ENCODE data around the gene LRCH1. TPM values are rescaled to one million over a fixed set of nuclear protein-coding genes. Genes with fewer than 3 reads are reported as not detected.

Gene LRCH1
- total and polyA plus RNA-seq, 4 donors, result 2.6 to 6.6 (median 3.4) TPM

DNA sequence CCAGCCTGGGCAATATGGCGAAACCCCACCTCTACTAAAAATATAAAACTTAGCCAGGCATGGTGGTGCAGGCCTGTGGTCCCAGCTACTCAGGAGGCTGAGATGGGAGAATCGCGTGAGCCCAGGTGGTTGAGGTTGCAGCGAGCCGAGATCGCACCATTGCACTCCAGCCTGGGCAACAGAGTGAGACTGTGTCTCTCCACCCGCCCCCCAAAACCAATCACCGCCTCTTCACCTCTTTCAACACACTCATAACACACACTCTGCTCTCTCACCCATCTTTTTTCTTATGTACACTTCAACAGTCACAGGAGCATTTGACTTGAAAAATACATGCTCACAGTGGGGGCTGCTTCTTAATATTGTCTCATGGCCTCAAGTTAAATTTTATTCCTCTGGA, 167.2 kb downstream of the LRCH1 start:
- H3K4me1 ChIP-seq (ENCODE audit: control insufficient read depth in 4 of 4, insufficient read depth in 4 of 4, low read length in 3 of 4), result peaks cover 2 to 10% (median 5%) of the 10 kb centered on the region in 4 donors

More for the DNA sequence above, 167.2 kb downstream of the LRCH1 start:
- Histone ChIP-seq H3K4me3 (ENCODE audit: low read depth in 1 of 3, low read length in 3 of 3) (no peak overlapping the region), H3K9ac (ENCODE audit: low read depth in 1 of 2, low read length in 2 of 2) (no peak overlapping the region), H3K27ac (ENCODE audit: low read depth in 1 of 2, low read length in 2 of 2) (no peak overlapping the region), H3K9me3 (ENCODE audit: control insufficient read depth in 4 of 4, low read length in 3 of 4) (no peaks in the 10 kb centered on the region), H3K36me3 (ENCODE audit: control insufficient read depth in 4 of 4, insufficient read depth in 3 of 4, low read depth in 1 of 4, low read length in 3 of 4) (peaks cover 4 to 19% (median 12%) of the 10 kb centered on the region in 4 donors), H3K27me3 (ENCODE audit: control insufficient read depth in 4 of 4, insufficient read depth in 4 of 4, low read length in 3 of 4) (no peaks in the 10 kb centered on the region)
- TF ChIP-seq NR2F2 (IDR thresholded peaks at IDR 0.05), result no peak
- TF ChIP-seq RAD21 (IDR thresholded peaks at IDR 0.05), result no peak
- no peak for TF ChIP-seq YY1 (IDR thresholded peaks at IDR 0.05)
- TF ChIP-seq FOXA2 (IDR thresholded peaks at IDR 0.05), result no peak
- no peak for TF ChIP-seq GABPA (IDR thresholded peaks at IDR 0.05 in 1 of 2, conservative IDR thresholded peaks at IDR 0.05 in 1 of 2)
- TF ChIP-seq, protein P1, sequence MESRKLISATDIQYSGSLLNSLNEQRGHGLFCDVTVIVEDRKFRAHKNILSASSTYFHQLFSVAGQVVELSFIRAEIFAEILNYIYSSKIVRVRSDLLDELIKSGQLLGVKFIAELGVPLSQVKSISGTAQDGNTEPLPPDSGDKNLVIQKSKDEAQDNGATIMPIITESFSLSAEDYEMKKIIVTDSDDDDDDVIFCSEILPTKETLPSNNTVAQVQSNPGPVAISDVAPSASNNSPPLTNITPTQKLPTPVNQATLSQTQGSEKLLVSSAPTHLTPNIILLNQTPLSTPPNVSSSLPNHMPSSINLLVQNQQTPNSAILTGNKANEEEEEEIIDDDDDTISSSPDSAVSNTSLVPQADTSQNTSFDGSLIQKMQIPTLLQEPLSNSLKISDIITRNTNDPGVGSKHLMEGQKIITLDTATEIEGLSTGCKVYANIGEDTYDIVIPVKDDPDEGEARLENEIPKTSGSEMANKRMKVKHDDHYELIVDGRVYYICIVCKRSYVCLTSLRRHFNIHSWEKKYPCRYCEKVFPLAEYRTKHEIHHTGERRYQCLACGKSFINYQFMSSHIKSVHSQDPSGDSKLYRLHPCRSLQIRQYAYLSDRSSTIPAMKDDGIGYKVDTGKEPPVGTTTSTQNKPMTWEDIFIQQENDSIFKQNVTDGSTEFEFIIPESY (IDR thresholded peaks at IDR 0.05), result no peak
- TF ChIP-seq, protein P2, sequence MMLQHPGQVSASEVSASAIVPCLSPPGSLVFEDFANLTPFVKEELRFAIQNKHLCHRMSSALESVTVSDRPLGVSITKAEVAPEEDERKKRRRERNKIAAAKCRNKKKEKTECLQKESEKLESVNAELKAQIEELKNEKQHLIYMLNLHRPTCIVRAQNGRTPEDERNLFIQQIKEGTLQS (IDR thresholded peaks at IDR 0.05), result no peak
- TF ChIP-seq TAF1 (conservative IDR thresholded peaks at IDR 0.05), result no peak
- TF ChIP-seq RXRA (IDR thresholded peaks at IDR 0.05), result no peak
- no peak for TF ChIP-seq EGR1 (IDR thresholded peaks at IDR 0.05; ENCODE audit: low read depth in 2 of 2)
- no peak for TF ChIP-seq HNF4G (IDR thresholded peaks at IDR 0.05)
- TF ChIP-seq, protein P3, sequence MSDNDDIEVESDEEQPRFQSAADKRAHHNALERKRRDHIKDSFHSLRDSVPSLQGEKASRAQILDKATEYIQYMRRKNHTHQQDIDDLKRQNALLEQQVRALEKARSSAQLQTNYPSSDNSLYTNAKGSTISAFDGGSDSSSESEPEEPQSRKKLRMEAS (IDR thresholded peaks at IDR 0.05), result no peak
- TF ChIP-seq, protein P4, sequence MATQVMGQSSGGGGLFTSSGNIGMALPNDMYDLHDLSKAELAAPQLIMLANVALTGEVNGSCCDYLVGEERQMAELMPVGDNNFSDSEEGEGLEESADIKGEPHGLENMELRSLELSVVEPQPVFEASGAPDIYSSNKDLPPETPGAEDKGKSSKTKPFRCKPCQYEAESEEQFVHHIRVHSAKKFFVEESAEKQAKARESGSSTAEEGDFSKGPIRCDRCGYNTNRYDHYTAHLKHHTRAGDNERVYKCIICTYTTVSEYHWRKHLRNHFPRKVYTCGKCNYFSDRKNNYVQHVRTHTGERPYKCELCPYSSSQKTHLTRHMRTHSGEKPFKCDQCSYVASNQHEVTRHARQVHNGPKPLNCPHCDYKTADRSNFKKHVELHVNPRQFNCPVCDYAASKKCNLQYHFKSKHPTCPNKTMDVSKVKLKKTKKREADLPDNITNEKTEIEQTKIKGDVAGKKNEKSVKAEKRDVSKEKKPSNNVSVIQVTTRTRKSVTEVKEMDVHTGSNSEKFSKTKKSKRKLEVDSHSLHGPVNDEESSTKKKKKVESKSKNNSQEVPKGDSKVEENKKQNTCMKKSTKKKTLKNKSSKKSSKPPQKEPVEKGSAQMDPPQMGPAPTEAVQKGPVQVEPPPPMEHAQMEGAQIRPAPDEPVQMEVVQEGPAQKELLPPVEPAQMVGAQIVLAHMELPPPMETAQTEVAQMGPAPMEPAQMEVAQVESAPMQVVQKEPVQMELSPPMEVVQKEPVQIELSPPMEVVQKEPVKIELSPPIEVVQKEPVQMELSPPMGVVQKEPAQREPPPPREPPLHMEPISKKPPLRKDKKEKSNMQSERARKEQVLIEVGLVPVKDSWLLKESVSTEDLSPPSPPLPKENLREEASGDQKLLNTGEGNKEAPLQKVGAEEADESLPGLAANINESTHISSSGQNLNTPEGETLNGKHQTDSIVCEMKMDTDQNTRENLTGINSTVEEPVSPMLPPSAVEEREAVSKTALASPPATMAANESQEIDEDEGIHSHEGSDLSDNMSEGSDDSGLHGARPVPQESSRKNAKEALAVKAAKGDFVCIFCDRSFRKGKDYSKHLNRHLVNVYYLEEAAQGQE (IDR thresholded peaks at IDR 0.05), result no peak
- TF ChIP-seq FOXA1 (IDR thresholded peaks at IDR 0.05), result no peak
- TF ChIP-seq, protein P5, sequence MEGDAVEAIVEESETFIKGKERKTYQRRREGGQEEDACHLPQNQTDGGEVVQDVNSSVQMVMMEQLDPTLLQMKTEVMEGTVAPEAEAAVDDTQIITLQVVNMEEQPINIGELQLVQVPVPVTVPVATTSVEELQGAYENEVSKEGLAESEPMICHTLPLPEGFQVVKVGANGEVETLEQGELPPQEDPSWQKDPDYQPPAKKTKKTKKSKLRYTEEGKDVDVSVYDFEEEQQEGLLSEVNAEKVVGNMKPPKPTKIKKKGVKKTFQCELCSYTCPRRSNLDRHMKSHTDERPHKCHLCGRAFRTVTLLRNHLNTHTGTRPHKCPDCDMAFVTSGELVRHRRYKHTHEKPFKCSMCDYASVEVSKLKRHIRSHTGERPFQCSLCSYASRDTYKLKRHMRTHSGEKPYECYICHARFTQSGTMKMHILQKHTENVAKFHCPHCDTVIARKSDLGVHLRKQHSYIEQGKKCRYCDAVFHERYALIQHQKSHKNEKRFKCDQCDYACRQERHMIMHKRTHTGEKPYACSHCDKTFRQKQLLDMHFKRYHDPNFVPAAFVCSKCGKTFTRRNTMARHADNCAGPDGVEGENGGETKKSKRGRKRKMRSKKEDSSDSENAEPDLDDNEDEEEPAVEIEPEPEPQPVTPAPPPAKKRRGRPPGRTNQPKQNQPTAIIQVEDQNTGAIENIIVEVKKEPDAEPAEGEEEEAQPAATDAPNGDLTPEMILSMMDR (IDR thresholded peaks at IDR 0.05; ENCODE audit: low read depth, low read length, missing input control), result no peak
- TF ChIP-seq SP1 (IDR thresholded peaks at IDR 0.05), result no peak
- TF ChIP-seq JUND (IDR thresholded peaks at IDR 0.05), result no peak
- no peak for TF ChIP-seq HNF4A (conservative IDR thresholded peaks at IDR 0.05)
- 97% methylated on average over 8 of the region's 8 CpGs for WGBS
- DNase-seq (ENCODE audit: low spot score), result no peak
